Activated CD4-positive, alpha-beta T cell treated with anti-CD3 and anti-CD28 coated beads, Interleukin-2, amount 50 U/mL, for 48 hours (primary cell): ENCODE measurements around the gene IPCEF1.
"Not testable (repeated sequence)": the region's sequence is repeated elsewhere in the genome, so short reads cannot be mapped to it uniquely, and the experiment has no call there.

Source experiments
- DNase-seq, 2 experiments: peaks; one replicate each; pipeline ENCODE4 v3.0.0-alpha.2; 2020

The IPCEF1 gene

DNA sequence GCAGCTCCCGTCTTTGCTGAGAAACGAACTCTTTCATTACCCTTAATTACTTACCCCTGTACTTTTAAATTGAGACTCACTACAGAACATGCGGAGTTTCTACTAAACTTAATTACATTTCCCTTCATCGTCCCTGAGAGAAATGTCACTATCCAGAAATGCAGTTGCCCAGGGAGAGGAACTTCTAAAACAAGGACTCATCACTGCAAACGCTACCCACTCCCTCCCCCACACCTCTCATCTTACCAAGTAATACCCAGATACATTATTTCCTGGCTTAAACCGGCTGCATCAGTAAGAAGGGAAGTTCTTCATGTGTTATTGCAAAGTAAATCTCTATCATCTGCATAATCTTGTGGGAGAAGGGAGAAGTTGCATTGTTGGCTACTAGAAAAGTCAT is 138.3 kb downstream of the IPCEF1 start:
- DNase-seq = peak in 1 of 2 experiments; percentile 31

DNA sequence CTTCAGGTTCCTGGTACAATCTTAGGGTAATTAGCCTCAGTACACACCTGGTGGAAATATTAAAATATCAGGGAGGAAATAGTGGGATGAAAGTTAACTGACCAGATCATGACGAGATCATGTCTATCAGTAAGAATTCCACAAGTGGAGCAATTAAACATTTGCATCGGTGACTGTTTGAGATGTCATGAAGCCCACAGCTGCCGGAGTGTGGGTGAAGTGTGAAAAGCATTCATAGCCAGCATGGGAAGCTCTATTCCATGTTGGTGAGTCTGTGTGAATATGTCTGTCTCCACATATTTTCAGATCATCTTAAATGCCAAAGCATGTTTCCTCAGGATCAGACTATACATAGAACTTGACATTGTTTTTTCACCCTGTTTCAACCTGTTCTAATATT is 142.8 kb downstream of the IPCEF1 start:
- no peak for DNase-seq

DNA sequence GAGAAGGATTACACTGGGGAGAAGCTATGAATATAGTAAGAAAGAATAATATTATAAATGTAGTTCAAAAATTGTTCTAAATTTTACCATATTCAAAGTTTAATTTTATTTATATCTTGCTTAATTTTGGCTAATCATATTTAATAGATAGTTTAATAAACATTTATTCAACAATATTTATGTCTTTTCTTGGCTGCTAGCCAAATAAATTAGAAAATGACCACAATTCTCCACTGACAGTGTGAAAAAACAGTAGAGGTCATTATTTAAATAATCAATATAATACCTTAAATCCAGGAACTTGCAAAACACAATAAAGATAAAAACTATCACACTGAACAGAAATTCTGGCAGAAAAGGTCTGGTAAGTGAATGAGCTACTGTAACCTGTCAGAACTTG is 145.9 kb downstream of the IPCEF1 start:
- DNase-seq = no peak

DNA sequence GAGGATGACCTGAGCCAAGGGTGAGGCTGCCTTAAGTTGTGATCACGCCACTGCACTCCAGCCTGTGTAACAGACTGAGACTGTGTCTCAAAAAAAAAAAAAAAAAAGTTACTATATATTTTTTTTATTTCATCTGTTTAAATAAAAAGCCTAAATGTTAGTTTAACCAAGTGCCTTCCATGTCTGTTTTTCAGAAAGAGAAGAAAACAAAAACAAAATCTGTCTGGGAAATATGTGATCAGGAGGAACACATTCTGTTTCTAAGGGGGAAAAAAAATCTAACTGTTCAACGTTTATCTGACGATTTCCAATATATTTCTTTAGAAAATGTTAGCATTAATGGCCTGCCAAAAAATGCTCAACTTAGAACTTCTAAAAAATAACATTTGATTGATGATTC is 147.0 kb downstream of the IPCEF1 start:
- DNase-seq = no peak

DNA sequence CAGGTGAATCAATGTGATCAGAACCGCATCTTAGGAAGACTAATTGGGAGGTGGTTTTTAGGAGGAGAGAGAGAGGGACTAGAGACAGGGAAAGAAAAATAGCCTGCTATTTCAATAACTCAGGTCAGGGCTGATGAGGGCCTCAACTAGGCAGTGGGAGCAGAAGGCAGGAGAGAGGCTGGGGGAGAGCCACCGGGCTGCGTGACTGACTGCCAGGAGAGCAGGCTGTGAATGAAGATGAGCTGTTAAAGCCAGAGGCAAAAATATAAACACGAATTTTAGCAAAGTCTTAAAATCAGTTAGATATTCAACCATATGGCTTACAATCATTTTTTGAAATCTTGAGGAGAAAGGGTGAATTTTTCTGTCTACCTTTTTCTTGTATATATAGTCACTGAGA is 149.6 kb downstream of the IPCEF1 start:
- no peak for DNase-seq

DNA sequence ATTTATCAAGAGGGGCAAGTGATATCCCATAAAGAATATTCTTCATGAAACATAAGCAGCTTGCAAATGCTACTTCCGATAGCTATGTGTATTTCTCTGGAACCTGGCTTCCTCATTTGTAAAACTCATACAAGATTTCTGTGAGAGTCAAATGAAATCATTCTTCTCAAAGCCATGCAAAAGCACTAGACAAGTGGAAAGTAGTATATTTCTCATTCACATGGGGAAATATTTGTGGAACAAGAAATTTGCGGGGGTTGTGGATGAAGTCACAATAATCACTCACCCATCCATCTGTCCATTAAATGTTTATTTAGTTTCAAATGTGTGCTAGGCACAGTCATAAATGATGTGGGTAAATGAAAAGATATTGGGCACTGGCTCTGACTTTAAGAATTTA is 150.5 kb downstream of the IPCEF1 start:
- no peak for DNase-seq

DNA sequence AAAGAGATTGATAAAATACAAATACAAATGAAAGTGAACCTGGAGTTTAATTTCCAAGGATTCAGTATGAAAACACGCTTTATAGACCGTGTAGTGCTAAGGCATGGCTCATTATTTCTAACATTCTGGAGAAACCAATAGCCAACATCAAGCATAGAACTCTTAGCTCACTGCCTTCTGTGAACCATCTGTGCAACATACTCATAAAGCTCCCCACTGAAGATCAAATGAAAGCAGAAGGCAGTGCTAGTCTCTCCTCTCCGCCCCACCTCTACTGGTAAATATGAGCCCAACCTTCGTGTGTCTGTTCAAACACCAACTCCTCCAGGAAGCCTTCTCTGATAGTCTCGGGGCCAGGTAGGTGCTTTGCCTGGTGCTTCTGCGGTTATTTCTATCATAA is 153.6 kb downstream of the IPCEF1 start:
- DNase-seq = no peak

DNA sequence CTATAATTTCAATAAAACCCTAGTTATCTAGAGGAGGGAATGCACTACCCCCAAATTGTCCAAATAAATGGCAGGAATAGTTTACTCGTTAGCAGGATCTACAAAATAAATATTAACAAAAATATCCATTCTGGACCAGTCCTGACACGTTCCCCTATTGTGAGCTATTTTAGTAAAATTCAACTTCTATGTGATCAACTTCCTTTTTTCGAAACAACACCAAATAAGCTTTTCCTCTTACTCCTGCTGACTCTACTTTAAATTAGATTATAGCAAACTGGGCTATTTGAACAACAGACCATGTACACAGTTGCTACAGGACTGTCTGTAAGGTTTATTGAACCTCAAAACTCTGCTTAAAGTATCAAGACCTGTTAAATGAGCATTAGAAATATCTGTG is 154.3 kb downstream of the IPCEF1 start:
- no peak for DNase-seq

DNA sequence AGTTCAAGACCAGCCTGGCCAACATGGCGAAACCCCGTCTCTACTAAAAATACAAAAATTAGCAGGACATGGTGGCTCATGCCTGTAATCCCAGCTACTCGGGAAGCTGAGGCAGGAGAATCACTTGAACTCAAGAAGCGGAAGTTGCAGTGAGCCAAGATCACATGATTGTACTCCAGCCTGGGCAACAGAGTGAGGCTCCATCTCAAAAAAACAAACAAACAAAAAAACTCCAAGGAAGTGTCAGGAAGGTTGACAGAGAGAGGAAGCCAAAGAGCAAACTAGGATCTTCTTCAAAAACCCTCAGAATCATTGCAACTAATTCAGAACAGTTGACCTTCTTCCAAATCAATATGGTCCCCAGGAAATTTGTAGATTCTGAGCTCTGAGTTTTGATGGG is 154.9 kb downstream of the IPCEF1 start:
- DNase-seq = not testable (repeated sequence)

DNA sequence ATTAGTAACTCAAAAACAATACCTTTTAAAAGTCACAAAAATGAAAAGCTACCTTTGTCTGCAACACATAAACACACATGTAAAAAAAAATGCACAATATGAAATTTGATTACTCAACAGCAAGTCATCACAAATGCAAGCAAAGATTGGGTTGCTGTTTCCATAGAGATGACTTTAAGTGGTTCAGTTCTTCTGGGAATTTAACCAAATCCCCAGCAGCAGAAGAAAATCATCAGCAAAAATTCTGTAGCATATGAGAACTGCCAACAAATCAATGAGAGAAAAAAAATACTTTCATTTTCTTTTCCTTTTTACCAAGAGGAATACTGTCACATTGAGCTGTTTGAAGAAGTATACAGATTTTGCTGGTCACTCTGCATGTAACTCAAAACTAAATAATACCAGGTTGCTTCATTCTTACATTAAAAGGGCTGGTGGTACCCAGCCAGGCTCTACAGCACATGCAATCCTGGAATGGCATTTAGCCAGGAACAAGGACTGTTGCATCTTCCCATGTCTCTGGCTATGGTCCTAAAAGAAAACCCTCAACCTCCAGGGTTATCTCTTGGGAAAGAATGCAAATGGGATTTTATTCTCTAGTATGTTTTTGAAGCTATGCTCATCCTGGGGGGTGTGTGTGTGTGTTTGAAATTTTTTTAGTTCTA is 159.3 kb downstream of the IPCEF1 start:
- no peak for DNase-seq

DNA sequence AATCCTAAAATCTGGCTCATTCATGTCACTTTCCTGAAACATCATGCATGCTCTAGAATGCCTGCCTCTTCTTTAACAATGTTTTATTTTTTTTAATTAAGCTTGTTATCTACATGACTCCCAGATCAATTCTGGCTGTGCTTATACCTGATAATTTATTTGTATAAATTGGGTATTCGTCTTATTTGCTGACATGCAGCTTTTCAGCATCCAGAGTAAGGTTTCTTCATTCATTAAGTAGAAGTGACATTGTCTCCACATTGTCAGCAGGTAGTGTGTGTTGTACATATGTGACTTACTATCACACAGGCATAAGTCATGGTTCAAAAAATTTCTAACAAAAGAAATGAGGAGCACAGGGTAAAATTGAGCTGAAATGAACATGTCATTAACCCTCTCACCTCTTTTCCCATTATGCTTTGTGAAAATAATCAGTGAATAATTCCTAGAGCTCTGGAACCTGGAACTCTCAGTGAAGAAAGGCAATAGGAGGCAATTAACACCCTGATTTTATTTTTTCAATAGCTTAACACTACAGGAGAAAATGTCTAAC is 160.2 kb downstream of the IPCEF1 start:
- DNase-seq = no peak

DNA sequence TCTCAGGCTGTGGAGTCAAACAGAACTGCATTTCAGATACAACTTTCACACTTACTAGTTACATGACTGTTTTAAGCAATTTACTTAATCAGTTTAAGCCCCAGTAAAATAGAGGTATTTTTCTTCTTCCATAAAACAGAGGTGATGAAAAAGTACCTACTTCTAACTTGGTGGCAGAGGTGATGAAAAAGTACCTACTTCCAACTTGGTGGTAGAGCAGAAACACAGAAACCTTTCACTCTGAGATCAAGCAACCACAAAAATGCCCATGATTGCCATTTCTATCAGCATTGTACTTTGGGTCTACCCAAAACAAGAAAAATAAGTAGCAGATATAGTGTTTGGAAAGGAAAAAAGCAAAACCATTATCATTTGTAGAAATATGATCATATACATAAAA is 168.9 kb downstream of the IPCEF1 start:
- no peak for DNase-seq

DNA sequence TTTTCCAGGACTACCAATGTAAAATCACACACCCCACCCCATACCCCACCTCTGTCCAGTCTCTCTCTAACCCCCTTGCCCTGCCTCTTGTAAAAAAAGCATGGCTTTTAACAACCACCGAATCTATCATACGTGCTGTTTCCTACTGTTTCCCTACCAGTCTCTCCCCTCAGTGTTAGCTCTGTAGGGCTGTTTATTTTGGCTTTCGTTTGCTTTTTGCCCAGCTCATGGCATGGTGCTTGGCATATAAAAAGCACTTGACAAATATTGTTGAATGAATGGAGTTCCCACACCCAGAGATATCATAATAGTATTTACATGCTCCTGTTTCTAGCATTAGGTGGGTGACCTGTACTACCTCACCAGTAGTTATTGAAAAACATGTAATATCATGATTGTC is 169.4 kb downstream of the IPCEF1 start:
- no peak for DNase-seq

DNA sequence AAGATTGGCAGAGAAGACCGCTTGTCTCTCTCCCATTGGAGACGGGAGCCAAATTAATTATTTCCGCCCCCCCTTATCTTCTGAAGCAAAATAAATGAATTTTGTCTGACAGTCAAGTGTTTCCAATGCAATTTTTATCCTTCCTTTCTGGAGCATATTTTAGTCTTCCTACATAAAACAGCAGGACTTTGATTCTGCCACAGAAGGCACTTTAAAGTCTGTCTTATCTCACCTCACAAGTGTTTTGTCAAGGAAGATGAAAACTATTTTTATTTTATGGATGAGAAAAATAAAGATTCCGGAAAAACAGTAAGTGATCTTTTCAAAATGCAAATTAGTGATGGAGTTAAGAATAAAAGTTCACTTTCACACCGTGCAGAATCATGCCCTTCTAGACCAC is 177.2 kb downstream of the IPCEF1 start:
- no peak for DNase-seq

DNA sequence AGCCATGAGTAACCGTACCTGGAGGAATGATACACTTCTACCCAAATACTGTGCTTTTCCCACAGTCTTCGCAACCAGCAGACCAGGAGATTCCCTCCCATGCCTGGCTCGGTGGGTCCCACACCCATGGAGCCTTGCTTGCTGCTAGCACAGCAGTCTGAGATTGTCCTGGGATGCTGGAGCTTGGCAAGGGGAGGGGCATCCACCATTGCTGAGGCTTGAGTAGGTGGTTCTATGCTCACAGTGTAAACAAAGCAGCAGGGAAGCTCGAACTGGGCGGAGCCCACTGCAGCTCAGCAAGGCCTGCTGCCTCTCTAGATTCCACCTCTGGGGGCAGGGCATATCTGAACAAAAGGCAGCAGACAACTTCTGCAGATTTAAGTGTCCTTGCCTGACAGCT is 184.2 kb downstream of the IPCEF1 start:
- DNase-seq = not testable (repeated sequence)

DNA sequence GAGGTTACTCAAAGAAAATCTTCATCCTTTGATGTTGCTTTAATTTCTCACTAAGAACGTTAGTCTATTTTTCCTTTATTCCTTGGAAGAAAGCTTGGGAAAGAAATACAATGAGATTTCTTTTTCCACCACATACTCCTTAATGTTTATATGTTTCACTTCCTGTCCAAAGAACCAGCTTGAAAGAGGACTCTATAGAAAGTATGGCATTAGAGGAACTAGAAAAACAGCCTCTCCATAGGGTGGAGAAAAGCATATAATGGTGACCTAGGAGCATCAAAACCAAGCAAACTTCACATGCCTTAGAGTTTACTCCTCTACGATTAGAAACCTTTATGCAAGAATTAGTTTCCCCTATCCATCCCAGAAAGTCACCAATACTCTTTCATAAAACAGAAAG is 186.5 kb downstream of the IPCEF1 start:
- no peak for DNase-seq

DNA sequence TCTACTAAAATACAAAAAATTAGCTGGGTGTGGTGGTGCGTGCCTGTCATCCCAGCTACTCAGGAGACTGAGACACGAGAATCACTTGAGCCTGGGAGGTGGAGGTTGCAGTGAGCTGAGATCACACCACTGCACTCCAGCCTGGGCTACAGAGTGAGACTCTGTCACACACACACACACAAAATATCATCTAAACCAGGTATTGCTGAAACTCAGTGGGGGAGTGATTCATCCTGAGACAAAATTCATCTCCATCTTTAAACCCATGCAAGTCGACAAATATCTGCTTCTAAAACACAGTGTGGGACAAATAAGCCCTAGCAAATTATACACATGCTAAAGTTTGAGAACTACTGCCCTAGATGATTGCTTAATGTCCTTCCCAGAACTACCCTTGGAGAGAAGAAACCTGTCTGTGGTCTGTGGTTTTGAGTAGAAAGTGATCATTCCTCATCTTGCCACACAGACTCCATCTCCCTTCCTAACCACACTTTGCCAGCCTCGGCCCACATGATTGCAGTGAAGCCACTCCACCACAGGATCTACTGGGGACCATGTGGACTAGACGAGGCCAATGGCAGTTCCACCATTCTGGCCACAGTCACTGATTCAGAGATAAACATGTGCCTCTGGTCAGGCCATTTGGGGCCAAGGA is 187.3 kb downstream of the IPCEF1 start:
- DNase-seq = peak; percentile 38 to 54

DNA sequence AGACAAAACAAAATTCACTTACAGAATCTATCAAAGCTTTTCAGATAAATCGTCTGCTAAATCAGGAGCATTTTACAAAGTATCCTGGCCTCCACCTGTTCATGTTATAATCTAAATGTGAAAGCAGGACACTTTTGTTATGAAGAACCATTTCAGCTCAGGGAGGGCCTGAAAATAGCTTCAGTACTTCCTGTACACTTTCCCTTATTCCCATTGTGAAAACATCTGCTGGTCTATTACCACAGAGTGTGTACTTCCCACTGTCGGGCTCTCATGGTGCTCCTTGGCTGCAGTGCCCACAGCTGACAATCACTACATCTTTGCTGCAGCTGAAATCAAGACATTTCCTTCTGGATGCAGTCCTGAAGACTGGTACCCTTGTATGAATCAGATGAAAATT is 189.5 kb downstream of the IPCEF1 start:
- no peak for DNase-seq

DNA sequence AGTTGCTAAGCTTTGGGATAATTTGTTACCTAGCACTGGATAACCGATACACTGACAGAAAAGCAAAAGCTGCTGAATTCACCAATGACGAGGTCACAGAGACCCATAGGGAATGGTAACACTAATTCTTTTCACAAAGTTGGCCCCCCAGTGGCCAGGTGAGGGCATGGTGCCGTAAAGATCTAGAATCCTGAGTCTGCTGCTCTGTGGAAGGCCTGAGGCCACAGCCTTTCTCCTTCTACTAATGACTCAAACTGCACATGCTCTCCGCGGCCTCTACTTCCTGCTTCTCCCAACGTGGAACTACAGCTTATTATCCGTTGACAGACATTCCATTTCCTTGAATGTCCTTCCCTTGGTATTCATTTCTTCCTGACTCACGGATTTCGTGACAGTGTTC is 190.5 kb downstream of the IPCEF1 start:
- DNase-seq = no peak

DNA sequence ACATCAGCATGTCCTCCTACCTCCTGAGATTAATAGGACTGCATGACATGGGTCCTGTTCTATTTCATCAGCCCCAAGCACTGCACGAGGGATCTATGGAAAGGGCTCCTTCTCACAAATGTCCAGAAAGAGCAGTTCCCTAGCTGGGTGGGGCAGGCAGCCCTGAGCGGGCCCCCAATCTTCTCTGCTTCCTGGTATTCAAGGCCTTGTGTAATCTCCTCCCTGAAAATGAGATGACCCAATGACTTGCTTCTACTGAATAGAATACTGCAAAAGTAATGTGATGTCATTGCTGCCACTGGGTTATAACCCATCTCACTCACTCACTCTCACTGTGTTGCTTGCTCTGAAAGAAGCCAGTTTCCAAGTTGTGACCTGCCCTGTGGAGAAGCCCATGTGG is 191.1 kb downstream of the IPCEF1 start:
- no peak for DNase-seq

DNA sequence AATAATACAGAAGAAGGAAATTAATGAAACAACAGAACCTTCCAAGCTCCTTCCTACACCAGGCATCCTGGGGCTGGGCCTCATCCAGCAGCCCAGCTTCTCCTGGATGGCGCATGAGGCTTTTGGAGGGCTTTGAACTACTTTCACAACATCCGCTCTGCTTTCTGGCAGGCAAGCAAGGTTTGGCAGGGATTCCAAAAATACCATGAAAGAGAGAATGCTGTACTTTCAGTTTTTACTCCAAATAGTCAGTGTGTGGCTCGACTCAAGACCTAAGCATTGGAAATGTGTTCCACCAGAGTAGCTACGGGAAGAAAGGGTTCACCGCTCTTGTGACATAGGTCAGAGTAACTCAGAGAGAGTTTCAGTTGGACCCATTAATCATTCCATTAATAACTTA is 192.2 kb downstream of the IPCEF1 start:
- DNase-seq = no peak

DNA sequence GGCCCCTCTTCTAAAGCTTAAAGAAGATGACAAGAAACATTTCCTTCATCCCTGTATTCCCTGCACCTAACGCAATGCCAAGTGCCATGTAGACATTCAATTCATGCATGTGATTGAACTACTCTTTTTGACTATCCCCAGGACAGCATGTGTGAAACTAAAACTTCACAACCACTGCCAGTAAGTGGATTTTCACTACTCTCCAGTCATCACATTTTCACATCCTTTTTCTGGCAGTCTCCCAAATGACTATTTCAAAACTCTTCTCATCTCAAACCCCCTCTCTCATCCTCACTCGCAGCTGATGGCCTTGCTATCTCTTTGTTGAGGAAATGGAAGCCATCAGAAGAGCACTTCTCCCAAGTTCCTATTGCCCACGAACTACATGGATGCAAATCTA is 194.9 kb downstream of the IPCEF1 start:
- DNase-seq = no peak

DNA sequence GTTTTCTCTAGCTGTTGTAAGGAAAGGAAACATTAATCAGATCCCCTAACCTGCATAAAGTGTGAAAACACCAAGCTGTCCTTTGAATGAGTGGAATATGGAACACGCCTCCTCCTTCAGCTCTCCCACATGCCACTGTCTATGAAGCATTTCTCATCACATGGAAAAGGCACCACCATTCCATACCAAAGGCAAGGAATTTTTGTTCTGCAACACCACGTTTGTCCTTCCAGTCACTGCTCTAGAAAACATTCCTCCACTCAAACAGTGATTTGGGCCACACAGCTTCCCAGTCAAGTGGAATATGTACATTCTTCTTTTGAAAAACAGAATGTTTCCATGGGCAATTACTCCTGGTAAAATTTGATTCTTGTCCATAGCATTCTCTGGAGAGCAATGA is 197.5 kb downstream of the IPCEF1 start:
- no peak for DNase-seq

DNA sequence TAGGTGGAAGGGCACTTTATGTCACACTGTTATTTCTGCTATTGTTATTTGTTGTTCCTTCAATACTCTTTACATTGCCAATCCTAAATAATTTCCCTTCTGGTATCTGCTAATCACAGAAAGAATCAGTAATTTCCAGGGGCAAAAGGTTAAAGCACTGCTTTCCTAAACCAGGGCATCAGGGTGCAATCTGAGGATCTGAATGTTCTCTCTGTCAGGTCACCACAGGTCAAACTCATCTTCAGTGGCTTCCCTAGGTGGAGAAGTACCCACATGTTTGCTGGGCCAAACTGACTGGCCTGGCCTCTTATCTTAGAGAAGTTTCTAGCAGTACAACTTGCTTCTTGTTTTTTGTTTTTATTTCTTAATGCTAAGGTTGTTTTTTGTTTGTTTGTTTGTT is 198.9 kb downstream of the IPCEF1 start:
- no peak for DNase-seq

DNA sequence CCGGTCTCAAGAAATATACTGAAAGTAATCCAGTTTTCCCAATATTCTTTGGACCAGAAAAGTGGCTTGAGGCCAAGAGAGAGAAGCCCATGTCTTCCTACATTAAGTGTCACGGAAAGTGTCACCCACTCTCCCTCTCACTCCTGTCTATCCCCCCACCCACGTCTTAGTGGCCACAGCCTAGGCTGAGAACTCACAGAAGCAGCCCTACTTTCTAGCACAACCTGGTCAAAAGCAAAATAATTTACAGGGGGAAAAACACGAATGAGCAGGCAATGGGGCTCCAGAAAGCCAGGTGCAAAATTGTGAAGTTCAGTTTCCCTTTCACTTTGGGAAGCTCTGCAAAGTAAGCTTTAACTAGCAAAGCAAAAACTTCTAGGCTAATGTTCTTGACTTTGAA is 199.5 kb downstream of the IPCEF1 start:
- peak in 1 of 2 experiments; percentile 16 for DNase-seq
